Mesothelial cell of epicardium (in vitro differentiated cells): ENCODE data around the gene COPG1. TPM values are rescaled to one million over a fixed set of nuclear protein-coding genes. Genes with fewer than 3 reads are reported as not detected.

Experiments used
- DNase-seq, 2 experiments: peaks; one replicate each; pipeline ENCODE4 v3.0.0; 2021; ENCODE audit warnings: low spot score in 2 of 2; ENCODE audit not compliant: unreplicated experiment in 2 of 2
- H3K27ac Mint-ChIP-seq: 2 replicates; pipeline ENCODE4 v1.8.0; 2021; ENCODE audit warnings: mixed read lengths
- H3K27me3 Mint-ChIP-seq: 2 replicates; pipeline ENCODE4 v1.8.0; 2021; ENCODE audit warnings: low read depth, mixed read lengths
- H3K36me3 Mint-ChIP-seq: 2 replicates; pipeline ENCODE4 v1.8.0; 2021; ENCODE audit warnings: mixed read lengths
- H3K4me1 Mint-ChIP-seq: 2 replicates; pipeline ENCODE4 v1.8.0; 2021; ENCODE audit warnings: mixed read lengths
- H3K4me3 Mint-ChIP-seq: 2 replicates; pipeline ENCODE4 v1.8.0; 2021; ENCODE audit warnings: mild to moderate bottlenecking, moderate library complexity, mixed read lengths
- H3K9me3 Mint-ChIP-seq: 2 replicates; pipeline ENCODE4 v1.8.0; 2021; ENCODE audit warnings: mixed read lengths
- total RNA-seq: library from RNA; stranded (reverse); gene quantifications from 3 replicates; pipeline ENCODE4 v1.2.1, GENCODE V29; 2021
- TF ChIP-seq, protein P1 (sequence below): fragments of 200-600 bp; sonication (generic); IDR thresholded peaks from one replicate; pipeline ENCODE4 v1.5.0; 2021; ENCODE audit warnings: antibody characterized with exemption; ENCODE audit not compliant: unreplicated experiment

COPG1 gene
- total RNA-seq, 1 donor from 2014 or later: 172 TPM

DNA sequence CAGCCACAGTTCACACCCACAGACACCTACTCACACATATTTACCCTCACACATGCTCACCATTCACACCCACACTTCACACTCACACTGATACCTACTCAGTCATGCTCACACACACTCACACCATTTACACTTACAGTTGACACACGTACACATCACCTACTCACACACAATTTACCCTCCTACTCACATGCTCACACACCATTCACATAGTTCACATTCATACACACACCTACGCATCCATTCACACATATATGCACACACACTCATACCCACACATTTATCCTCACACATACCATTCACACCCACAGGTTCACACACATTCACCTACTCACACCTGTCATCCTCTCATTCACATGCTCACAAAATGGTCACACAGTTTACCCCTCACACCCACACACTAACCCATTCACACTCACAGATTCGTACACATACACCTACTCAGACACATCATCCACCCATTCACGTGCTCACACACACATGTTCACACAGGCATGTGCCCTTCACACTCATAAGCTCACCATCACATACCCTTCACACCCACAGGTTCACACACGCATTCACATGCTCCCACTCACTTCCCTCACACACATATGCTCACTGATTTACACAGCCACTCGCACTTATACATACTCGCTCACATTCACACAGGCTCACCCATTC lies 71.5 kb downstream of the COPG1 start:
- no peaks in the 10 kb centered on the region for H3K9me3 Mint-ChIP-seq
- H3K27ac Mint-ChIP-seq: no peak overlapping the region
- DNase-seq: no peak
- peaks cover 3% of the 10 kb centered on the region for H3K36me3 Mint-ChIP-seq
- H3K27me3 Mint-ChIP-seq: no peaks in the 10 kb centered on the region
- peaks cover 4% of the 10 kb centered on the region for H3K4me1 Mint-ChIP-seq
- TF ChIP-seq, protein P1, sequence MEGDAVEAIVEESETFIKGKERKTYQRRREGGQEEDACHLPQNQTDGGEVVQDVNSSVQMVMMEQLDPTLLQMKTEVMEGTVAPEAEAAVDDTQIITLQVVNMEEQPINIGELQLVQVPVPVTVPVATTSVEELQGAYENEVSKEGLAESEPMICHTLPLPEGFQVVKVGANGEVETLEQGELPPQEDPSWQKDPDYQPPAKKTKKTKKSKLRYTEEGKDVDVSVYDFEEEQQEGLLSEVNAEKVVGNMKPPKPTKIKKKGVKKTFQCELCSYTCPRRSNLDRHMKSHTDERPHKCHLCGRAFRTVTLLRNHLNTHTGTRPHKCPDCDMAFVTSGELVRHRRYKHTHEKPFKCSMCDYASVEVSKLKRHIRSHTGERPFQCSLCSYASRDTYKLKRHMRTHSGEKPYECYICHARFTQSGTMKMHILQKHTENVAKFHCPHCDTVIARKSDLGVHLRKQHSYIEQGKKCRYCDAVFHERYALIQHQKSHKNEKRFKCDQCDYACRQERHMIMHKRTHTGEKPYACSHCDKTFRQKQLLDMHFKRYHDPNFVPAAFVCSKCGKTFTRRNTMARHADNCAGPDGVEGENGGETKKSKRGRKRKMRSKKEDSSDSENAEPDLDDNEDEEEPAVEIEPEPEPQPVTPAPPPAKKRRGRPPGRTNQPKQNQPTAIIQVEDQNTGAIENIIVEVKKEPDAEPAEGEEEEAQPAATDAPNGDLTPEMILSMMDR: no peak
- no peak overlapping the region for H3K4me3 Mint-ChIP-seq

DNA sequence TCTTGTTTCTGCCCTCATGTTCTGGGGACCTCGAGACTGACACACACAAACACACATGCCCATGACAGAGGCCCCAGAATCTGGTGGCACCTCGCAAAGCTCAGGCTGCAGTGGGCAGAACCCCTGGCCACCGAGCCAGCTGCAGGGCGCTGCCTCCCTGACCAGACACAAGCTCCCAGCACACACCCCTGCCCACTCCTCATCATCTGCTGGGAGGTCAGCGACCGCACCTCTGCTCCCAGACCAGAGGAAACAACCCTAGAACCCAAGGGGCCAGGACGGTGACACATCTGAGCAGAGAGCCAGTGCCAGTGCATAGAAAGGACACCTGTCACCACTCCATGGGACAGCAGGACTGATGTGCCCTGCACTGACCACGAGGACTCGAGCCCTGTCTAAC lies 72.5 kb downstream of the COPG1 start:
- TF ChIP-seq, protein P1: no peak
- H3K4me1 Mint-ChIP-seq: peaks cover 4% of the 10 kb centered on the region
- peaks cover 3% of the 10 kb centered on the region for H3K36me3 Mint-ChIP-seq
- H3K27ac Mint-ChIP-seq: no peak overlapping the region
- H3K4me3 Mint-ChIP-seq: no peak overlapping the region
- no peaks in the 10 kb centered on the region for H3K27me3 Mint-ChIP-seq
- no peaks in the 10 kb centered on the region for H3K9me3 Mint-ChIP-seq
- DNase-seq: no peak

DNA sequence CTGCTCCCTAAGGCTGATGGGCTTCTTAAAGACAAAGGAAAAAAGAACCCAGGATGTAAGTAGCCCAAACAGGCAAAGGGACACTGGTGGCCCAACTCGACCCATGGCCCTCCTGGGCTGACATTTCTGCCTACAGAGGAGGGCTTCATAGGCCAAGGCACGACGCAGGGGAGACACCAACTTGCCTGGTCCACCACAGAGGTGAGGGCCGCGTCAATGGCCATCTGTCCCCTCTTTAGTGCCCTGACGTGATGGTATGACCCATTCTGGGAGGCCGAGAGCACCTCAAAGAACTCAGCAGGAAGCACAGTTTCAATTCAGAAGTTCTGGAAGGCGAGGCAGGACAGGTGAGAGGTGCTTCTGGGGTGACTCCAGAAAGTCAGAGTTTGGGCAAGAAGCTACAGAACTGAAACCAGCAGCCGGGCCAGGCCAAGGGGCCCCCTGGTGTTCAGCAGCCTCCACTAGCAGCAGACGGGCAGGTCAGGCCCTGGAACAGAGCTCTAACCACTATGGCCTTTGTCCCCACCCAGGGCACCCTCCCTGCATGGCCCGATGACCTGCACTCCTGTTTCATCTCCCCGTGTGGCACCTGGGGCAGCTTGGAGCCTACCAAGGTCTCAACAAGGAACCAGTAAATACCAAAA lies 74.4 kb downstream of the COPG1 start:
- Mint-ChIP-seq H3K4me3 (no peak overlapping the region), H3K36me3 (peaks cover under 1% of the 10 kb centered on the region), H3K27me3 (no peaks in the 10 kb centered on the region), H3K4me1 (no peaks in the 10 kb centered on the region), H3K9me3 (no peaks in the 10 kb centered on the region), H3K27ac (no peak overlapping the region)
- TF ChIP-seq, protein P1: no peak
- no peak for DNase-seq

DNA sequence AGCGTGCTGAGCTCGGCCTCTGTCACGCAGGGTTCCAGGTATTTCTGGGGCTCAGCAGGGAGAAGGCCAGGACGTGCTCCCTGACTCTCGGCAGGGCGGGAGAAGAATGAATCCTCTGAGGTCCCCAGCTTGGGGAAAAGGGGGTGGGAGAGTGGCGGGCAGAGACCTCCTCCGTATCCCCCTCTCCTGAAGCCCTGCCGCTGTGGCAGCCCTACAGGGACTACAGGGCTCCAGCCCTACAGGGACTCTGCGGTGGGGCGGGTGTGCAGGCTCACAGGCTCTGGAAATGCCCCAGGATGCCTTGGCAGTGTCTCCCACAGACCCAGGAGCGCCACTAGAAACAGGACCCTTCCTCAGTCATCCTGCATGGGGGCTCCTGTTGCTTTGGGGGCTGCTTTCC lies 75.4 kb downstream of the COPG1 start:
- TF ChIP-seq, protein P1: no peak

DNA sequence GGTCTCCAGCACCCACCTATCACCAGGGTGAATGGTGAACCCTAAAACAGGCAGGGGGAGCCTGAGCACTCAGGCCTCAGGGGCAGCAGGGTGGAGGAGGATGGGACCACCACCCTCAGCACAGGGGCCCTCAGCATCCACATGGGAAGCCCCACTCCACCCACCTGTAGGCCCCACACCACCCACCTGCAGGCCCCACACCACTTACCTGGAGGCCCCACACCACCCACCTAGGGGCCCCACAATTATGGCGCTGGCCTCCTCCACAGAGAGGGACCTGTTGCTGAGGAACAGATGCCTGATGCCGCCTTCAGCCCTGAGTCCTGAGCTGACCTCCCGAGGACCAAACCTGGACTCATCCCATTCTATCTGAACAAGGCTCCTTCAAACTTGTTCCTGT lies 76.0 kb downstream of the COPG1 start:
- TF ChIP-seq, protein P1: no peak
- H3K4me3 Mint-ChIP-seq: no peak overlapping the region
- no peak for DNase-seq
- H3K4me1 Mint-ChIP-seq: no peaks in the 10 kb centered on the region
- no peak overlapping the region for H3K27ac Mint-ChIP-seq
- peaks cover 2% of the 10 kb centered on the region for H3K27me3 Mint-ChIP-seq
- no peaks in the 10 kb centered on the region for H3K36me3 Mint-ChIP-seq
- no peaks in the 10 kb centered on the region for H3K9me3 Mint-ChIP-seq

More for the DNA sequence above, 75.4 kb downstream of the COPG1 start:
- no peaks in the 10 kb centered on the region for H3K36me3 Mint-ChIP-seq
- no peak overlapping the region for H3K4me3 Mint-ChIP-seq
- no peak overlapping the region for H3K27ac Mint-ChIP-seq
- no peak for DNase-seq
- no peaks in the 10 kb centered on the region for H3K27me3 Mint-ChIP-seq
- H3K4me1 Mint-ChIP-seq: no peaks in the 10 kb centered on the region
- no peaks in the 10 kb centered on the region for H3K9me3 Mint-ChIP-seq
